Activated CD8-positive, alpha-beta memory T cell treated with anti-CD3 and anti-CD28 coated beads, Interleukin-2, amount 50 U/mL, for 1 hour (primary cell): ENCODE results near the gene PTPRN2.

Source experiments
- DNase-seq: peaks from one replicate; pipeline ENCODE4 v3.0.0-alpha.2; 2020; ENCODE audit errors: extremely low read depth

Gene PTPRN2

GRCh38 chr7:158489462-158490155 is 98.0 kb downstream of the PTPRN2 start:
- DNase-seq: no peak

- no peak for DNase-seq
Measured at GRCh38 chr7:158488181-158488971, 99.2 kb downstream of the PTPRN2 start.

- DNase-seq: no peak
Measured at GRCh38 chr7:158487631-158488151, 99.9 kb downstream of the PTPRN2 start.

DNA sequence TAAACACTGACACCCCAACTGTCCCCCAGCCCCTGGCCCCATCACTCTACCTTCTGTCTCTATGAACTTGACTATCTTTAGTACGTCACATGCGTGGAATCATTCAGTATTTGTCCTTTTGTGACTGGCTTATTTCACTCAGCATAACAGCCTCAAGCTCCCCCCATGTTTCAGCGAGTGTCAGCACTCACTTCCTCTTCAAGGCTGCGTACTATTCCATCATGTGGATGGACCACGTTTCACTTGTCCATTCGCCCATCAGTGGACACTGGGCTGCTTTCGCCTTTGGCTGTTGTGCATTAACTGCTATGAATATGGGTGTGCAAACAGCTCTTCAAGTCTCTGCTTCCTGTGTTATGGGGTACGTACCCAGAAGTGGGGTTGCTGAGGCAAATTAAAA is 100.7 kb downstream of the PTPRN2 start:
- no peak for DNase-seq

- DNase-seq: no peak
Measured at GRCh38 chr7:158484801-158485531, 102.7 kb downstream of the PTPRN2 start.

DNA sequence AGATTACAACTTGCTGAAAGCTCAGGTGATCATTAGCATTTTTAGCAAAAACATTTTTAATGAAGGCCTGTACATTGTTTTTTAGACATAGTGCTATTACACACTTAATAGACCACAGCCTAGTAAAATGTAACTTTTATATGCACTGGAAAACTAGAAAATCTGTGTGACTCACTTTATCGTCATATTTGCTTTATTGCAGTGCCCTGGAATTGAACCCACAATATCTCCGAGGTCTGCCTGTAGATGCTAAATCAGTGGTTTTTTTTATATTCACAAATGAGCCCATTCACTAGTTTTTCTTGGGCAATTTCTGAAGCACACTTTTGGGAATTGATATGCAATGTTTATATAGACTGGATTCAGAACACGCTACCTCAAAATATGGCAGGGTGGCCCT is 105.1 kb downstream of the PTPRN2 start:
- no peak for DNase-seq

DNA sequence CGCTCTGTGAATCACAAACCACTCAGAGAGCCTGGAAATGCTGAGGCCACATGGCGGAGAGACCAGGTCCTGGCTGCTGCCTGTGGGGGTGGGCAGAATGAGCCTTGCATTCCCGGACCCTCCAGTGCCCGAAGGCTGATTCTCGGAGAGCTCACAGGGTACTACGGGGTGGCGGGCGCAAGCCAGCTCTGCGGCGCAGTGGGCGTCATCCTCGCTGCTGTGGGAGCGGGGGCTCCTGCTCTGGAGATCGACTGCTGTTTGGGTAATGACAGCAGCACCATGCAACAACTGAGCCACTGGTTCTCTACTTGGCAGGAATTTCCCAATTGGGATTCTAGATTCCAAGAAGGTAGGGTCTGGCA is 108.0 kb downstream of the PTPRN2 start:
- no peak for DNase-seq

GRCh38 chr7:158479021-158479663 is 108.5 kb downstream of the PTPRN2 start:
- DNase-seq: no peak

DNA sequence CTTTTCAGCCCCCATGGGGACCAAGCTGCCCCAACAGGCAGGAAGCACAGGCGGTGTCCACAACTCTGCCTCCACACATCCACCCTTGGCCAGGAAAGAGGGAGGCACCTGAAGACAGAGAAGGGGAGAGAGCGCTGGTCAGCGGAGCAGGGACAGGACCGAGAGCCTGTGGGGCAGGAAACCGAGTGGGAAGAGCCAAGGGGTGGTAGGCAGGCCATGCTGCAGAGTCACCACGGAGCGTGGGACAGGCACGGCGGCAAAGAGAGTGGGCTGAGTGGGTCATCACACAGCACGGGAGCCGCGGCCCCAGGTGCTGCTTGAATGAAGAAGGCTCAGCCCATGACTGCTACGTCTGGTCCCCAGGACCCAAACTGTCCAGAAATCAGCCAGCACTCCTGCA is 109.8 kb downstream of the PTPRN2 start:
- DNase-seq: no peak

DNA sequence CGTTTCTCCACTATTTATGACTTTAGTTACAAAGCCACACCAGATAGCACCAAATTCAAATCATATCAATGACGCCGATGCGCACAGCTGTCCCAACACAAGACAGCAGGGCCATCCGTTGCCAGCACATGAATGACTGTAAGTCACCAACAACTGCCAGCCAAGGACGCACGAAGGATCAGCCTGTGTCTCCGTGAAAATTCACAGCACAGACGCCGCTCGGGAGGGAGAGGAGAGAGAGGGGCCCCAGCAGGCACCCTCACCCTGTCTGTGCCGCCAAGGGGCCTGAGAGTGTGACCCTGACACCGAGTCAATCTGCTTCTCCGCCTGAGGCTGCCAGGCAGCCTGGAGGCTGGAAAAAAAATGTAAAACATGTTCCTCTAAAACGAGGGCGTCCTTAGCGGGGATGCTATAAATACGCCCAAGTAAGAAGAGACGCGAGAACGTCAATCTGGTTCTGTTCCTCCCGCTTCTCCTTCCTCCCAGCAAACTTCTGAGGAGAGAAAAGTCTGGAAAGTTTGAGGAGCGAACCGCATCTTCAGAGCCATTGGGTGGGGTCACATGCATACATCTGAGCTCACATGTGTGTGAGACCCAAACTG is 111.2 kb downstream of the PTPRN2 start:
- no peak for DNase-seq

DNA sequence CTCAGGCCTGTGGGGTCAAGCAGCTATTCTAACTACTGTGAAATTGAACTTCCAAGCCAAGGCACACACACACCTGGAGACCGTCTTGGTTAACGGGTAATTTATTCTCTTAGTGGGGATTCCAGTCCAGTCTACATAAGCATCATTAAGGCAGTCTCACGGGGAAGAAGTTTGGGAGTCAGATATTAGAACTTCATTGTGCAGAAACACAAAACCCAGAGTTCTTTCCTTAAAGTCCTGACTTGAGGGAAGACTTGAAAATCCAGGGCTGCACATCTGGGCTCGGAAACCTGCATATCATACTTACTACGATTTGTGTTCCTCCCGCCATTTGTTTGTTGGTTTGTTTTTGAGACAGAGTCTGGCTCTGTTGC is 112.0 kb downstream of the PTPRN2 start:
- DNase-seq: no peak

DNA sequence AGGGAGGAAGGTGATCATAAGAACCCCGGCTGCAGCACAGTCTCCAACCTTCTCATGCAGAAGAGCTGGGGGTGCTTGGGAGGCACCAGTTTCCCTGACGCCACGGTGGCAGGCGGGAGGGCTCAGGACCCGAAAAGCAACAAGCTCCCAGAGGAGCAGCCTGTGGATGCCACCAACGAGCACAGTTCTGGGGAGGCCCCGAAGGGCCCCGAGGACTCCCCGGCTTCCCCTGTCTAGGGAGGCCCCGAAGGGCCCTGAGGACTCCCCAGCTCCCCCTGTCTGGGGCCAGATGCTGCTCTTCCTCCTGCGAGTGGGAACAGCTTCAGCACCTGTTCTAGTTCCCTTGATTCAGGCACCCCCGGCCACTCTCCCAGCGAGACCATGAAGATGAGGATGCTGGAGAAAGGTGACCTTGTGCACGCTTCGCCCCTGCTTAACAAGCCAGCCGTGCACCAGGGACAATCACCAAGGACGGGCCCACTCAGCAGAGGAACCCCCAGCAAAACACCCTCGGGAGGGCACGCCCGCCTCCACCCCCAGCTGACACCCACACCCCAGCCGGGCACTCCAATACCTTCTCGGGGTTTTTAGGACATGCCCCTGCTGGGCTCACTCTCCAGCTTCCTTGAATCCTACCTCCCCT is 112.5 kb downstream of the PTPRN2 start:
- DNase-seq: no peak

GRCh38 chr7:158474488-158474887 is 113.1 kb downstream of the PTPRN2 start:
- no peak for DNase-seq

DNA sequence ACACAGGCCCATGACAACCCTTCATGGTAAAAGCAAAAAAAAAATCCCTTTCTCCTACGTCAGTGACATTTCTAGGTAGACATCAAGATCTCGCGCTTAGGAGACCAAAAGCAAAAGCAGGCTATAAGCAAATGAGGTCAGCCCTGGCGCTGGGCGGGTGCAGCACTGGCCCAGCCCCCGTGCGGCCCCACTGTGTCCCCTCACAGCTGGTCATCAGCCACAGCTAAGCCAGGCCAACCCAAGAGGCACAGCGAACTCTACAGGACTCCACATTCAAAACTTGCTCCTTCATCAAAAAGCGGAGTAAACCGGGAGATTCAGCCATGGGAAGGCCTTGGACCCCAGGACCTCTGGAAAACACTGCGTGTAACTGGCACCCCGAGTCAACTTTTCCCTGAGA is 113.7 kb downstream of the PTPRN2 start:
- no peak for DNase-seq

- DNase-seq: no peak
Measured at GRCh38 chr7:158473221-158473620, 114.4 kb downstream of the PTPRN2 start.

GRCh38 chr7:158472596-158472995 is 115.0 kb downstream of the PTPRN2 start:
- DNase-seq: no peak

DNA sequence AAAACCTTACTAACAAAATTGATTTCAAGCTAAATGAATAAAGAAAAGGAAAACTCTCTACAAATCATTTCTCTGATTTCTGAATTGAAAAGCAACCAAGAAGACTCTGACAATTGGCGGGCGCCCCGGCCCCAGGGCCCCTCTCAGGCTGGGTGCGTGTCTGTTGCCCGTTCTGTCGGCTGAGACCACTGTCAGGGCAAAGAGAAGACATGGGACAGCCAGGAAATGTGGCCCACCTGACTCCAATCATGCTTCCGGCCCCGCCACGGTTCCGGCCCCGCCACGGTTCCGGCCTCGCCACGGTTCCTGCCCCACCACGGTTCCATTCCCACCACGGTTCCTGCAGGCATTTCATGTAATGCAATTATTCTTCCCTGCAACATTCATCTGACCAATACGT is 115.9 kb downstream of the PTPRN2 start:
- no peak for DNase-seq

DNA sequence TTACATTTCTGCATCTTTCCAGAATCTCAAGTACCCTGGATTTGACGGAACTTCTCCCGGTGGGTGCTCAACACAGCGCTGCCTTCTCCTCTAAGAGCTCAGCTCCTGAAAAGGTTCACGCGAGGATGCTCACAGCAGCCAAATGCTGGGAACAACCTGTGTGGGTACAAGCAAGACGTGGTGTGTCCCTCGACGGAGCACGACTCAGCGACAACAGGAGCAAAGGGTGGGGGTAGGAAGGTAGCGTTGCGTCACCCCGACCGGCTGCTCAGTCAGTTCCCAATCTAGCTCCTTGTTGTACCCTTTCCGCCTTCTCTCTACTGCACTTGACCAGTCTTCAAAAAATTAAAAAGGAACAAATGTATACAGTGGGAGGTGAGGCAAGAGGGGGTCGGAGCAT is 117.3 kb downstream of the PTPRN2 start:
- no peak for DNase-seq

DNA sequence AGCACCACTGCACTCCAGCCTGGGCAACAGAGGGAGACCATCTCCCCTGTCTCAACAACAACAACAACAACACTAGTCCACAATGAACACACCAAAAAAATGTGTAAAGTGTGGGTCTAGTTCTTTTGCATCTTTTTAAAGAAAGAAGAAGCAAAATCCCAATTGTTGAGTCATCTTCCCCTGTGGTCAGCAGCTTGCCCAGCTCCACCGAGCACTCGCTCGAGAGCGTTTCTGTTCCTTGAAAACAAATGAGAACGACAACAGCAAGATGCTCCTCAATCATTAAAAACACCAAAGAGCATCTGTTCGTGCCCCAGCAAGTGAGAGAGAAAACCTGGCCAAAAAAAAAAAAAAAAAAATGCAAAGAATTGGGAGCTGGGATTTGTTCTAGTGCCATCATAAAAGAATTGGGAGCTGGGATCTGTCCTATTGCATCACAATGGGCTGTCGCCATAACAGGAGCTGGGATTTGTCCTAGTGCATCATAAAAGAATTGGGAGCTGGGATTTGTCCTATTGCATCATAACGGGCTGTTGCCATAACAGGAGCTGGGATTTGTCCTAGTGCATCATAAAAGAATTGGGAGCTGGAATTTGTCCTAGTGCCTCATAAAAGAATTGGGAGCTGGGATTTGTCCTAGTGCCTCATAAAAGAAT is 118.1 kb downstream of the PTPRN2 start:
- DNase-seq: no peak

- DNase-seq: no peak
Measured at GRCh38 chr7:158468700-158469296, 118.8 kb downstream of the PTPRN2 start.
